Keratinocyte (primary cell): ENCODE data around the gene ARSK. TPM values are rescaled to one million over a fixed set of nuclear protein-coding genes. Genes with fewer than 3 reads are reported as not detected.
A peak's percentile ranks its signal among the peaks of the same experiment; 100 is the strongest.

Source experiments
- DNase-seq: peaks from one replicate; pipeline ENCODE4 v3.0.0-alpha.2; 2011; ENCODE audit warnings: low read depth, missing footprints, low spot score
- FAIRE-seq: peaks from 2 replicates; lab custom pipeline; 2011; peaks lifted over from hg19 to GRCh38; lab: Jason Lieb, UNC
- H2AFZ ChIP-seq: 2 replicates; pipeline ENCODE4 v1.6.0; 2012; ENCODE audit warnings: low read length, control low read depth, inconsistent platforms; ENCODE audit not compliant: control insufficient read depth
- H3K27ac ChIP-seq: 2 replicates; pipeline ENCODE4 v1.5.1; 2011; ENCODE audit warnings: low read length; ENCODE audit not compliant: control insufficient read depth, insufficient read depth
- H3K27me3 ChIP-seq: 3 replicates; pipeline ENCODE4 v1.6.0; 2011; ENCODE audit warnings: low read length; ENCODE audit not compliant: control insufficient read depth, insufficient read depth; ENCODE audit errors: extremely low read depth
- H3K36me3 ChIP-seq, 2 experiments: 2 replicates in 1 of 2; 3 replicates in 1 of 2; pipeline ENCODE4 v1.5.1; 2011; ENCODE audit warnings: low read length in 2 of 2, mild to moderate bottlenecking in 1 of 2; ENCODE audit not compliant: control insufficient read depth in 2 of 2, insufficient read depth in 2 of 2; ENCODE audit errors: extremely low read depth in 1 of 2
- H3K4me1 ChIP-seq: 3 replicates; pipeline ENCODE4 v1.5.1; 2011; ENCODE audit warnings: low read length; ENCODE audit not compliant: control insufficient read depth, insufficient read depth; ENCODE audit errors: extremely low read depth
- H3K4me2 ChIP-seq: 3 replicates; pipeline ENCODE4 v1.6.0; 2011; ENCODE audit warnings: low read depth, low read length; ENCODE audit not compliant: control insufficient read depth, insufficient read depth; ENCODE audit errors: extremely low read depth
- H3K4me3 ChIP-seq, 3 experiments: fragments of 200-600 bp in 1 of 3; sonication (generic) in 1 of 3; 2 replicates in 2 of 3; 3 replicates in 1 of 3; pipeline ENCODE4 v1.5.1; 2011 to 2016; ENCODE audit warnings: low read length in 3 of 3, mild to moderate bottlenecking in 3 of 3, control low read depth in 2 of 3, inconsistent platforms in 1 of 3, low read depth in 1 of 3, mixed read lengths in 1 of 3, mixed run types in 1 of 3, moderate library complexity in 1 of 3; ENCODE audit not compliant: control insufficient read depth in 2 of 3, insufficient read depth in 2 of 3; ENCODE audit errors: extremely low read depth in 1 of 3
- H3K79me2 ChIP-seq: 2 replicates; pipeline ENCODE4 v1.6.0; 2012; ENCODE audit warnings: low read length; ENCODE audit not compliant: control insufficient read depth, insufficient read depth
- H3K9ac ChIP-seq: 3 replicates; pipeline ENCODE4 v1.6.0; 2011; ENCODE audit warnings: low read length; ENCODE audit not compliant: control insufficient read depth, insufficient read depth; ENCODE audit errors: extremely low read depth
- H3K9me1 ChIP-seq: 3 replicates; pipeline ENCODE4 v1.6.0; 2011; ENCODE audit warnings: low read length; ENCODE audit not compliant: control insufficient read depth, insufficient read depth; ENCODE audit errors: extremely low read depth
- H3K9me3 ChIP-seq: 2 replicates; pipeline ENCODE4 v1.5.1; 2012; ENCODE audit warnings: low read depth, low read length; ENCODE audit not compliant: control insufficient read depth
- H4K20me1 ChIP-seq: 3 replicates; pipeline ENCODE4 v1.6.0; 2011; ENCODE audit warnings: low read length; ENCODE audit not compliant: control insufficient read depth, insufficient read depth; ENCODE audit errors: extremely low read depth
- CTCF ChIP-seq, 3 experiments: IDR thresholded peaks in 1 of 3; conservative IDR thresholded peaks in 1 of 3; optimal IDR thresholded peaks in 1 of 3; 2 replicates in 2 of 3; 3 replicates in 1 of 3; pipeline versions ENCODE3 to v1.5.1; 2011; ENCODE audit warnings: low read length in 3 of 3, mild to moderate bottlenecking in 3 of 3, moderate library complexity in 2 of 3, control low read depth in 1 of 3, inconsistent platforms in 1 of 3; ENCODE audit not compliant: insufficient read depth in 2 of 3; ENCODE audit errors: extremely low read depth in 1 of 3
- EZH2 ChIP-seq: IDR thresholded peaks from one replicate; pipeline ENCODE4 v1.6.1; 2012; ENCODE audit warnings: inconsistent platforms, mild to moderate bottlenecking, low read length, moderate library complexity
- dilution Hi-C: fragments of 300-500 bp; cut with MboI; formaldehyde crosslinking; loops from one replicate; pipeline ENCODE4 v1.7.0; 2020; ENCODE audit warnings: low sequenced_read_pairs; ENCODE audit not compliant: extremely low pct_ligation_motif_present
- polyA plus RNA-seq, 5 experiments: library from polyadenylated mRNA; depleted of rRNA in 3 of 5; stranded (reverse) in 3 of 5; stranded (forward) in 1 of 5; unstranded in 1 of 5; fragments of >200 nt; gene quantifications; 1 replicate in 1 of 5; 2 replicates in 3 of 5; 3 replicates in 1 of 5; pipeline versions ENCODE4 v1.2.1 to v1.2.3, GENCODE V29; 2011 to 2012; ENCODE audit warnings: missing spikeins in 2 of 5, low read depth in 1 of 5, low replicate concordance in 1 of 5

Gene ARSK
- polyA plus RNA-seq, 1 donor (not counting 4 experiments of a cell fraction or from before 2014, with no cell fraction given), result 9.3 TPM

GRCh38 chr5:95530416-95530815 is 24.5 kb upstream of the ARSK start:
- dilution Hi-C loops, result no loop called here
- TF ChIP-seq EZH2 (no peak), CTCF (optimal IDR thresholded peaks at IDR 0.05 in 1 of 3, IDR thresholded peaks at IDR 0.05 in 1 of 3, conservative IDR thresholded peaks at IDR 0.05 in 1 of 3; ENCODE audit: extremely low read depth in 1 of 3, insufficient read depth in 2 of 3, low read length in 3 of 3) (no peak)
- Histone ChIP-seq H3K4me2 (no peak overlapping the region), H3K9me1 (no peaks in the 10 kb centered on the region), H3K79me2 (peaks cover 2% of the 10 kb centered on the region), H2AFZ (no peak overlapping the region), H4K20me1 (no peaks in the 10 kb centered on the region), H3K9ac (no peak overlapping the region), H3K27ac (peak overlapping the region; percentile 37), H3K4me3 (no peak overlapping the region), H3K36me3 (peaks cover 12 to 13% of the 10 kb centered on the region in 2 experiments), H3K9me3 (no peaks in the 10 kb centered on the region), H3K27me3 (no peaks in the 10 kb centered on the region), H3K4me1 (no peaks in the 10 kb centered on the region)
- FAIRE-seq (peak; percentile 51), DNase-seq (no peak)

GRCh38 chr5:95531491-95531890 is 23.4 kb upstream of the ARSK start:
- H3K79me2 ChIP-seq, result peaks cover 2% of the 10 kb centered on the region
- no peak overlapping the region for H3K4me2 ChIP-seq
- H4K20me1 ChIP-seq, result no peaks in the 10 kb centered on the region
- no peaks in the 10 kb centered on the region for H3K9me1 ChIP-seq
- H3K27me3 ChIP-seq, result no peaks in the 10 kb centered on the region
- DNase-seq, result no peak
- H2AFZ ChIP-seq, result no peak overlapping the region
- H3K9ac ChIP-seq, result no peak overlapping the region
- no peaks in the 10 kb centered on the region for H3K9me3 ChIP-seq
- FAIRE-seq, result peak; percentile 9
- dilution Hi-C loops, result no loop called here
- H3K4me3 ChIP-seq, result no peak overlapping the region
- no peak overlapping the region for H3K27ac ChIP-seq
- H3K4me1 ChIP-seq, result no peaks in the 10 kb centered on the region
- H3K36me3 ChIP-seq, result peaks cover 12 to 13% of the 10 kb centered on the region in 2 experiments
- TF ChIP-seq CTCF (optimal IDR thresholded peaks at IDR 0.05 in 1 of 3, IDR thresholded peaks at IDR 0.05 in 1 of 3, conservative IDR thresholded peaks at IDR 0.05 in 1 of 3; ENCODE audit: extremely low read depth in 1 of 3, insufficient read depth in 2 of 3, low read length in 3 of 3) (no peak), EZH2 (no peak)
